Activated CD8-positive, alpha-beta memory T cell treated with anti-CD3 and anti-CD28 coated beads for 4 hours (primary cell): ENCODE data around the gene FKBP6.
A peak's percentile ranks its signal among the peaks of the same experiment; 100 is the strongest.
"Not testable (repeated sequence)": the region's sequence is repeated elsewhere in the genome, so short reads cannot be mapped to it uniquely, and the experiment has no call there.

ENCODE experiments used
- DNase-seq, 2 donors: peaks; one replicate each; pipeline ENCODE4 v3.0.0-alpha.2; 2020; ENCODE audit warnings: low read depth in 2 of 2

Gene FKBP6

GRCh38 chr7:73324081-73324845, 3.7 kb upstream of the FKBP6 start:
- DNase-seq, result peak in 1 of 2 donors; percentile 17

GRCh38 chr7:73325424-73325823, 2.5 kb upstream of the FKBP6 start:
- not testable (repeated sequence) for DNase-seq

GRCh38 chr7:73327449-73327848, 512 bp upstream of the FKBP6 start:
- DNase-seq, result not testable (repeated sequence)

GRCh38 chr7:73328696-73329095, 735 bp downstream of the FKBP6 start:
- no peak for DNase-seq

GRCh38 chr7:73329861-73330581, 2.1 kb downstream of the FKBP6 start:
- no peak for DNase-seq

- no peak for DNase-seq
Measured at GRCh38 chr7:73330772-73331171, 2.8 kb downstream of the FKBP6 start.

- DNase-seq, result no peak
Measured at GRCh38 chr7:73332447-73332846, 4.5 kb downstream of the FKBP6 start.

GRCh38 chr7:73338321-73338720, 10.4 kb downstream of the FKBP6 start:
- no peak for DNase-seq

GRCh38 chr7:73340514-73340913, 12.6 kb downstream of the FKBP6 start:
- DNase-seq, result no peak

- DNase-seq, result no peak
Measured at GRCh38 chr7:73341877-73342276, 13.9 kb downstream of the FKBP6 start.

- DNase-seq, result no peak
Measured at GRCh38 chr7:73342645-73343044, 14.7 kb downstream of the FKBP6 start.

- DNase-seq, result no peak
Measured at GRCh38 chr7:73343671-73344380, 15.9 kb downstream of the FKBP6 start.

- no peak for DNase-seq
Measured at GRCh38 chr7:73345538-73345937, 17.6 kb downstream of the FKBP6 start.

GRCh38 chr7:73345951-73346350, 18.0 kb downstream of the FKBP6 start:
- DNase-seq, result no peak

- DNase-seq, result no peak
Measured at GRCh38 chr7:73349763-73350162, 21.8 kb downstream of the FKBP6 start.

GRCh38 chr7:73350306-73351068, 22.5 kb downstream of the FKBP6 start:
- no peak for DNase-seq

GRCh38 chr7:73351447-73352167, 23.6 kb downstream of the FKBP6 start:
- no peak for DNase-seq

- DNase-seq, result no peak
Measured at GRCh38 chr7:73352784-73353183, 24.8 kb downstream of the FKBP6 start.

GRCh38 chr7:73353243-73353642, 25.3 kb downstream of the FKBP6 start:
- DNase-seq, result no peak

GRCh38 chr7:73354196-73354595, 26.2 kb downstream of the FKBP6 start:
- DNase-seq, result no peak

- no peak for DNase-seq
Measured at GRCh38 chr7:73354821-73355220, 26.9 kb downstream of the FKBP6 start.
